ENCODE measurements around the gene EPHA3. TPM values are rescaled to one million over a fixed set of nuclear protein-coding genes. Genes with fewer than 3 reads are reported as not detected.

Gene EPHA3
- total and polyA plus RNA-seq, 2 of the 4 experiments (the other 2 are of a cell fraction): 0.10 to 0.18 TPM

DNA sequence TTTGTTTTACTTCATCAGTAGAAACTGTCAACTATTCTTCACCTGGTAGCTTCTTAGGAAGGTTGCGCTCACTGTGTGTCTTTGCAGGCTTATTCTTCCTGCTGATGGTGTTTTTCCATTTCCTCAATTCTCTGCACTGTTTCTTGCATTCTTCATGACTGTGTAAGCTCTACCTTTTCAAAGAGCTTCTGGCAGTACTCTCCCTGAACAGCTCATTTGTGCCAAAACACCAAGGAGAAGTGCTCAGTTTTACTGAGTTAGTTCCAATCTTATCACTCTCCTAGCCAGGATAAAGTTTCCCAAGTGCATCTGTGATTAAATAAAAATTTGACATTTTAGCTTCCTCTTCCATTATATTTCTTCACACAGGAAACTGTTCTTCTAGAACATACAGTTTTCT is 339.8 kb downstream of the EPHA3 start:
- no peak for ATAC-seq (ENCODE audit: low read depth)
- dilution Hi-C loops (cut with HindIII; ENCODE audit: low sequenced_read_pairs, unreplicated experiment): no loop called here
- WGBS, 2 experiments (ENCODE audit: extremely low coverage in 2 of 2, insufficient read length in 1 of 2): no CpG with 5 or more reads among the region's 1 CpG

More for the DNA sequence above, 339.8 kb downstream of the EPHA3 start:
- H3K4me3 ChIP-seq (ENCODE audit: insufficient read depth, low read depth, low read length): no peak overlapping the region
- no peak overlapping the region for H3K27ac ChIP-seq (ENCODE audit: insufficient read depth, low read length)
- H3K9ac ChIP-seq (ENCODE audit: low read depth, low read length): no peak overlapping the region
- intact Hi-C loops (cut with micrococcal nuclease) (no loop called here), in situ Hi-C loops (cut with MboI; ENCODE audit: low sequenced_read_pairs) (no loop called here)
- ChIA-PET POLR2A (ENCODE audit: unreplicated experiment) (no interaction called here), CTCF (no interaction called here)
- H2BK120ac ChIP-seq (ENCODE audit: low read depth, low read length): no peak overlapping the region
- no peak for TF ChIP-seq RCOR1 (IDR thresholded peaks at IDR 0.05; ENCODE audit: insufficient replicate concordance, low read length)
- TF ChIP-seq MXI1 (IDR thresholded peaks at IDR 0.05; ENCODE audit: borderline replicate concordance, low read depth, low read length): no peak
- TF ChIP-seq POLR2A (IDR thresholded peaks at IDR 0.05; ENCODE audit: low read depth, low read length): no peak
- no peak for TF ChIP-seq FOS (IDR thresholded peaks at IDR 0.05; ENCODE audit: low read depth, low read length)
- TF ChIP-seq CEBPB (IDR thresholded peaks at IDR 0.05; ENCODE audit: low read depth, low read length): no peak
- no peak overlapping the region for H4K5ac ChIP-seq (ENCODE audit: low read depth, low read length)
- no peaks in the 10 kb centered on the region for H3K36me3 ChIP-seq (ENCODE audit: control insufficient read depth, insufficient read depth, low read length)
- H3K18ac ChIP-seq (ENCODE audit: low read depth, low read length): no peak overlapping the region
- H4K20me1 ChIP-seq (ENCODE audit: insufficient read depth, low read length): no peaks in the 10 kb centered on the region
- H3K4me1 ChIP-seq (ENCODE audit: control insufficient read depth, insufficient read depth, low read length): no peaks in the 10 kb centered on the region
- H3K23ac ChIP-seq (ENCODE audit: low read depth, low read length): no peak overlapping the region
- no peak overlapping the region for H2BK20ac ChIP-seq (ENCODE audit: low read depth, low read length)
- BruUV-seq (replicated peaks): no TSS peak
- no peak overlapping the region for H3K14ac ChIP-seq (replicated peaks; ENCODE audit: low read depth, low read length)
- H2AK5ac ChIP-seq (ENCODE audit: low read depth, low read length): no peak overlapping the region
- H2AFZ ChIP-seq (replicated peaks; ENCODE audit: low read length, poor library complexity): no peak overlapping the region
- no peak overlapping the region for H2AK9ac ChIP-seq (replicated peaks; ENCODE audit: low read depth, low read length, poor library complexity)
- no peak overlapping the region for H3K4ac ChIP-seq (ENCODE audit: low read depth, low read length)
- no peak overlapping the region for H4K8ac ChIP-seq (ENCODE audit: low read depth in 2 of 2, low read length in 2 of 2)
- H2BK5ac ChIP-seq (ENCODE audit: low read depth, low read length, poor library complexity, severe bottlenecking): no peak overlapping the region
- H3K9me1 ChIP-seq (ENCODE audit: insufficient read depth, low read length): no peaks in the 10 kb centered on the region
- no peaks in the 10 kb centered on the region for H3K27me3 ChIP-seq (ENCODE audit: control insufficient read depth, insufficient read depth, low read length)
- no peak overlapping the region for H2BK15ac ChIP-seq (ENCODE audit: low read depth, low read length)
- H3K79me1 ChIP-seq (ENCODE audit: low read depth in 1 of 2, low read length in 2 of 2): no peaks in the 10 kb centered on the region
- DNase-seq: no peak
- H4K91ac ChIP-seq (ENCODE audit: insufficient read depth, low read depth, low read length): no peak overlapping the region
- H3K9me3 ChIP-seq (ENCODE audit: control insufficient read depth, insufficient read depth, low read length): no peaks in the 10 kb centered on the region
- no peak overlapping the region for H3K56ac ChIP-seq (ENCODE audit: extremely low read depth, insufficient read depth, low read length)
- no peak overlapping the region for H3K4me2 ChIP-seq (ENCODE audit: low read depth, low read length)
